SK-N-SH (cell line): ENCODE results near the gene FCMR. TPM values are rescaled to one million over a fixed set of nuclear protein-coding genes. Genes with fewer than 3 reads are reported as not detected.

Experiments
- CTCF ChIA-PET: fragments of 300-600, 350-600 bp; formaldehyde crosslinking; extraction: SDS; loops from one replicate; lab custom pipeline; 2021; lab: Yijun Ruan, JAX
- POLR2A ChIA-PET: fragments of 350-600 bp; sonication (Branson Sonifier 250); formaldehyde crosslinking; extraction: SDS; loops from one replicate; lab custom pipeline; 2020; ENCODE audit warnings: antibody characterized with exemption, inconsistent platforms; lab: Yijun Ruan, JAX
- DNase-seq: peaks from one replicate; pipeline ENCODE4 v3.0.0; 2012
- H2AFZ ChIP-seq: fragments of 200-600 bp; sonication (generic); 2 replicates; pipeline ENCODE4 v1.8.1; 2016; ENCODE audit warnings: antibody characterized with exemption, mild to moderate bottlenecking, low read depth
- H3F3A ChIP-seq: fragments of 200-600 bp; sonication (generic); replicated peaks from 2 replicates; pipeline ENCODE3; 2016; ENCODE audit warnings: antibody characterized with exemption, mild to moderate bottlenecking; ENCODE audit not compliant: insufficient read depth
- H3K27ac ChIP-seq, 2 experiments: fragments of 200-500 bp in 1 of 2; fragments of 200-600 bp in 1 of 2; sonication (Bioruptor generic) in 1 of 2; sonication (generic), shearing (Covaris generic) in 1 of 2; 2 replicates each; pipeline versions ENCODE4 v1.5.1 to v1.6.1; 2014 to 2016; ENCODE audit warnings: low read depth in 2 of 2, inconsistent platforms in 1 of 2, low read length in 1 of 2, mild to moderate bottlenecking in 1 of 2, mixed read lengths in 1 of 2
- H3K27me3 ChIP-seq: fragments of 200-600 bp; sonication (generic), shearing (Covaris generic); 2 replicates; pipeline ENCODE4 v1.6.1; 2016; ENCODE audit warnings: mixed run types; ENCODE audit not compliant: insufficient read depth
- H3K36me3 ChIP-seq, 2 experiments: fragments of 200-500 bp in 1 of 2; fragments of 200-600 bp in 1 of 2; sonication (Bioruptor generic) in 1 of 2; sonication (generic) in 1 of 2; replicated peaks in 1 of 2; 2 replicates each; pipeline versions ENCODE3 to v1.5.1; 2014 to 2016; ENCODE audit warnings: low read length in 1 of 2, mild to moderate bottlenecking in 1 of 2; ENCODE audit not compliant: insufficient read depth in 2 of 2, control insufficient read depth in 1 of 2
- H3K4me1 ChIP-seq, 2 experiments: fragments of 200-500 bp in 1 of 2; fragments of 200-600 bp in 1 of 2; sonication (Bioruptor generic) in 1 of 2; sonication (generic), shearing (Covaris generic) in 1 of 2; 2 replicates each; pipeline versions ENCODE4 v1.5.1 to v1.6.1; 2014 to 2016; ENCODE audit warnings: low read depth in 1 of 2, low read length in 1 of 2, mixed run types in 1 of 2; ENCODE audit not compliant: insufficient read depth in 2 of 2, control insufficient read depth in 1 of 2
- H3K4me2 ChIP-seq: fragments of 200-600 bp; sonication (generic), shearing (Covaris generic); 2 replicates; pipeline ENCODE4 v1.6.1; 2017; ENCODE audit warnings: mixed run types
- H3K4me3 ChIP-seq, 2 experiments: fragments of 200-500 bp in 1 of 2; fragments of 200-600 bp in 1 of 2; sonication (Bioruptor generic) in 1 of 2; sonication (generic), shearing (Covaris generic) in 1 of 2; 2 replicates each; pipeline versions ENCODE4 v1.5.1 to v1.8.1; 2014 to 2016; ENCODE audit warnings: low read depth in 2 of 2, inconsistent platforms in 1 of 2, low read length in 1 of 2, mild to moderate bottlenecking in 1 of 2, mixed read lengths in 1 of 2, moderate library complexity in 1 of 2
- H3K79me2 ChIP-seq: fragments of 200-600 bp; sonication (generic); 2 replicates; pipeline ENCODE4 v1.8.1; 2017; ENCODE audit warnings: mild to moderate bottlenecking; ENCODE audit not compliant: insufficient read depth
- H3K9ac ChIP-seq: fragments of 200-600 bp; sonication (generic); 2 replicates; pipeline ENCODE4 v1.6.1; 2017; ENCODE audit warnings: mixed run types
- H3K9me2 ChIP-seq: fragments of 200-600 bp; sonication (generic); 2 replicates; pipeline ENCODE4 v1.6.1; 2017; ENCODE audit warnings: mixed run types
- H3K9me3 ChIP-seq: fragments of 200-600 bp; sonication (generic); 2 replicates; pipeline ENCODE4 v1.6.1; 2017; ENCODE audit warnings: mixed run types, mild to moderate bottlenecking, moderate library complexity
- H4K20me1 ChIP-seq: fragments of 200-600 bp; sonication (generic); 2 replicates; pipeline ENCODE4 v1.6.1; 2017; ENCODE audit warnings: mild to moderate bottlenecking, mixed run types; ENCODE audit not compliant: insufficient read depth
- CTCF ChIP-seq: fragments of 200-600 bp; sonication (generic); IDR thresholded peaks from 2 replicates; pipeline ENCODE4 v1.6.1; 2017; ENCODE audit warnings: antibody characterized with exemption, mild to moderate bottlenecking, moderate library complexity
- EP300 ChIP-seq, 2 experiments: IDR thresholded peaks; 2 replicates each; pipeline versions ENCODE4 v1.4.0 to v1.6.1; 2012; ENCODE audit warnings: borderline replicate concordance in 1 of 2, low read depth in 1 of 2, low read length in 1 of 2
- EZH2phosphoT487 ChIP-seq: fragments of 200-600 bp; sonication (generic); IDR thresholded peaks from 2 replicates; pipeline ENCODE4 v1.6.1; 2017; ENCODE audit warnings: low read depth, mixed run types, mild to moderate bottlenecking, antibody characterized with exemption, moderate library complexity, borderline replicate concordance
- GABPA ChIP-seq: IDR thresholded peaks from 2 replicates; pipeline ENCODE4 v1.4.0; 2012; ENCODE audit warnings: low read depth, mild to moderate bottlenecking
- MAX ChIP-seq: IDR thresholded peaks from 2 replicates; pipeline ENCODE4 v1.4.0; 2012; ENCODE audit warnings: low read depth
- MXI1 ChIP-seq: IDR thresholded peaks from 2 replicates; pipeline ENCODE4 v1.6.1; 2012; ENCODE audit warnings: mild to moderate bottlenecking, low read depth, low read length, improper control_type of control experiment
- NRF1 ChIP-seq: IDR thresholded peaks from 2 replicates; pipeline ENCODE4 v1.6.1; 2012; ENCODE audit warnings: low read depth, mild to moderate bottlenecking, low read length
- PBX3 ChIP-seq: IDR thresholded peaks from 2 replicates; pipeline ENCODE4; 2012
- REST ChIP-seq: IDR thresholded peaks from 2 replicates; pipeline ENCODE4 v1.6.1; 2012; ENCODE audit warnings: mild to moderate bottlenecking, low read depth, low read length, moderate library complexity
- RXRA ChIP-seq: IDR thresholded peaks from 2 replicates; pipeline ENCODE4 v1.4.0; 2012; ENCODE audit warnings: low read depth, mild to moderate bottlenecking, borderline replicate concordance
- SIN3A ChIP-seq: IDR thresholded peaks from 2 replicates; pipeline ENCODE4 v1.6.1; 2012; ENCODE audit warnings: low read depth, mild to moderate bottlenecking, low read length, moderate library complexity, borderline replicate concordance
- SMC3 ChIP-seq: IDR thresholded peaks from 2 replicates; pipeline ENCODE4 v1.6.1; 2012; ENCODE audit warnings: low read depth, low read length, improper control_type of control experiment
- TAF1 ChIP-seq: IDR thresholded peaks from 2 replicates; pipeline ENCODE4 v1.6.1; 2012; ENCODE audit warnings: low read depth, mild to moderate bottlenecking, low read length, moderate library complexity, borderline replicate concordance
- TEAD4 ChIP-seq: IDR thresholded peaks from 2 replicates; pipeline ENCODE4 v1.4.0; 2012; ENCODE audit warnings: mild to moderate bottlenecking, borderline replicate concordance; ENCODE audit not compliant: insufficient read depth
- USF1 ChIP-seq: IDR thresholded peaks from 2 replicates; pipeline ENCODE4 v1.4.0; 2012; ENCODE audit warnings: low read depth, borderline replicate concordance
- USF2 ChIP-seq: fragments of 150-350 bp; IDR thresholded peaks from 2 replicates; pipeline ENCODE4 v1.6.1; 2017; ENCODE audit warnings: antibody characterized with exemption, low read length, low read depth, borderline replicate concordance
- YY1 ChIP-seq: IDR thresholded peaks from 2 replicates; pipeline ENCODE4 v1.4.0; 2012; ENCODE audit warnings: low read depth, mild to moderate bottlenecking
- ZBTB33 ChIP-seq: IDR thresholded peaks from 2 replicates; pipeline ENCODE4 v1.4.0; 2012; ENCODE audit warnings: low read depth, borderline replicate concordance
- WGBS: methylation state at CpG from one replicate; pipeline ENCODE4 v1.1.6; 2017; ENCODE audit warnings: low lambda C conversion rate; 5-methylcytosine and 5-hydroxymethylcytosine counted together
- polyA plus RNA-seq, 3 experiments: library from polyadenylated mRNA; depleted of rRNA; stranded (reverse); fragments of >200 nt; gene quantifications; 2 replicates each; pipeline ENCODE4 v1.2.3, GENCODE V29; 2012

The FCMR gene
- polyA plus RNA-seq, 1 of the 3 experiments (the other 2 are of a cell fraction) = 0.15 TPM

- POLR2A ChIA-PET = no interaction called here
- H3K27ac ChIP-seq = no peak overlapping the region
- H3K4me2 ChIP-seq = no peak overlapping the region
- no peaks in the 10 kb centered on the region for H3K9me2 ChIP-seq
- H3K4me3 ChIP-seq = no peak overlapping the region
- H3F3A ChIP-seq = no peaks in the 10 kb centered on the region
- H3K4me1 ChIP-seq = no peaks in the 10 kb centered on the region
- TF ChIP-seq ZBTB33 (no peak), YY1 (no peak), NRF1 (no peak), USF2 (no peak), CTCF (no peak), TAF1 (no peak), SIN3A (no peak), EP300 (IDR thresholded peaks at IDR 0.05; ENCODE audit: borderline replicate concordance in 1 of 2, low read depth in 1 of 2, low read length in 1 of 2) (no peak), REST (no peak), GABPA (no peak), RXRA (no peak), MAX (no peak), SMC3 (no peak), TEAD4 (no peak), USF1 (no peak), MXI1 (no peak), EZH2phosphoT487 (no peak), PBX3 (no peak)
- TF ChIP-seq, all 33 proteins: peak for 0
- peaks cover 27% of the 10 kb centered on the region; the same call in 1 of the 2 replicates for H3K27me3 ChIP-seq
- no peaks in the 10 kb centered on the region for H3K36me3 ChIP-seq
- DNase-seq = no peak
- CTCF ChIA-PET = interaction anchor here (1.0 to 2.9 kb wide), 3 partner anchors 23 to 233 kb away, joined by 3 to 13 read pairs (median 3); no protein-coding TSS in a partner anchor
- no peaks in the 10 kb centered on the region for H3K9me3 ChIP-seq
- H3K9ac ChIP-seq = no peak overlapping the region
- H2AFZ ChIP-seq = no peak overlapping the region
- no peaks in the 10 kb centered on the region for H4K20me1 ChIP-seq
- no peaks in the 10 kb centered on the region for H3K79me2 ChIP-seq
- WGBS = 31% methylated on average over 2 of the region's 2 CpGs
Observed at GRCh38 chr1:206958144-206958543, 36.4 kb upstream of the FCMR start.
